Measurements from ENCODE around the gene CHD5.

- no peak for TF ChIP-seq CTCF (IDR thresholded peaks at IDR 0.05 in 2 of 3, conservative IDR thresholded peaks at IDR 0.05 in 1 of 3; ENCODE audit: borderline replicate concordance in 1 of 3, insufficient read depth in 1 of 3, low read depth in 2 of 3, low read length in 2 of 3)
- TF ChIP-seq POLR2AphosphoS5 (IDR thresholded peaks at IDR 0.05; ENCODE audit: low read depth, low read length), result no peak
- TF ChIP-seq RAD21 (IDR thresholded peaks at IDR 0.05; ENCODE audit: low read depth), result no peak
- TF ChIP-seq EZH2 (IDR thresholded peaks at IDR 0.05), result no peak
- TF ChIP-seq ATF3 (IDR thresholded peaks at IDR 0.05), result no peak
- no peak for TF ChIP-seq CEBPB (IDR thresholded peaks at IDR 0.05; ENCODE audit: low read depth)
These were observed 61.7 kb downstream of the CHD5 start for GRCh38 chr1:6118415-6118814.
